Ishikawa (cell line): ENCODE measurements around the gene SORT1.

Experiments used
- CEBPB ChIP-seq: IDR thresholded peaks from 2 replicates; pipeline ENCODE4 v1.6.1; 2012
- CREB1 ChIP-seq: IDR thresholded peaks from 2 replicates; pipeline ENCODE4 v1.6.1; 2012; ENCODE audit warnings: low read depth
- EGR1 ChIP-seq: IDR thresholded peaks from 2 replicates; pipeline ENCODE4 v1.6.1; 2012
- EP300 ChIP-seq: IDR thresholded peaks from 2 replicates; pipeline ENCODE4 v1.6.1; 2012; ENCODE audit warnings: borderline replicate concordance
- FOXM1 ChIP-seq: IDR thresholded peaks from 2 replicates; pipeline ENCODE4 v1.6.1; 2012; ENCODE audit warnings: low read depth, borderline replicate concordance
- MAX ChIP-seq: IDR thresholded peaks from 2 replicates; pipeline ENCODE4 v1.6.1; 2012
- NFIC ChIP-seq: IDR thresholded peaks from 2 replicates; pipeline ENCODE4 v1.6.1; 2012
- RAD21 ChIP-seq: IDR thresholded peaks from 2 replicates; pipeline ENCODE4 v1.6.1; 2012; ENCODE audit warnings: low read depth
- REST ChIP-seq: IDR thresholded peaks from 2 replicates; pipeline ENCODE4 v1.6.1; 2012; ENCODE audit warnings: low read depth, mild to moderate bottlenecking
- TAF1 ChIP-seq: IDR thresholded peaks from 2 replicates; pipeline ENCODE4 v1.6.1; 2012; ENCODE audit warnings: low read depth, mild to moderate bottlenecking
- TCF12 ChIP-seq: IDR thresholded peaks from 2 replicates; pipeline ENCODE4 v1.6.1; 2012; ENCODE audit warnings: low read depth
- TEAD4 ChIP-seq: IDR thresholded peaks from 2 replicates; pipeline ENCODE4 v1.6.1; 2012
- USF1 ChIP-seq: IDR thresholded peaks from 2 replicates; pipeline ENCODE4 v1.6.1; 2012
- YY1 ChIP-seq: IDR thresholded peaks from 2 replicates; pipeline ENCODE4 v1.6.1; 2012; ENCODE audit warnings: low read depth
- ZBTB7A ChIP-seq: IDR thresholded peaks from 2 replicates; pipeline ENCODE4 v1.6.1; 2012; ENCODE audit warnings: low read depth

Gene SORT1

GRCh38 chr1:109269212-109269980 lies 128.3 kb downstream of the SORT1 start:
- TF ChIP-seq FOXM1 = no peak
- TF ChIP-seq TCF12 = no peak
- no peak for TF ChIP-seq TAF1
- TF ChIP-seq RAD21 = no peak
- no peak for TF ChIP-seq USF1
- no peak for TF ChIP-seq CEBPB
- no peak for TF ChIP-seq NFIC
- TF ChIP-seq EP300 = no peak
- TF ChIP-seq ZBTB7A = no peak
- no peak for TF ChIP-seq CREB1
- TF ChIP-seq TEAD4 = no peak
- TF ChIP-seq REST = no peak
- no peak for TF ChIP-seq EGR1

- no peak for TF ChIP-seq YY1
- TF ChIP-seq REST = no peak
- no peak for TF ChIP-seq USF1
- no peak for TF ChIP-seq NFIC
- no peak for TF ChIP-seq MAX
- TF ChIP-seq EP300 = no peak
- TF ChIP-seq CREB1 = no peak
- TF ChIP-seq TEAD4 = no peak
- TF ChIP-seq CEBPB = no peak
- no peak for TF ChIP-seq FOXM1
- no peak for TF ChIP-seq TAF1
- TF ChIP-seq ZBTB7A = no peak
- no peak for TF ChIP-seq RAD21
- no peak for TF ChIP-seq TCF12
- TF ChIP-seq EGR1 = no peak
Observed at GRCh38 chr1:109268431-109269211, 129.1 kb downstream of the SORT1 start.

GRCh38 chr1:109267743-109268300 lies 129.9 kb downstream of the SORT1 start:
- TF ChIP-seq CEBPB = no peak
- TF ChIP-seq NFIC = no peak

GRCh38 chr1:109266965-109267364 lies 130.8 kb downstream of the SORT1 start:
- TF ChIP-seq TAF1 = no peak
- TF ChIP-seq NFIC = no peak
- TF ChIP-seq TCF12 = no peak
- no peak for TF ChIP-seq TEAD4
- no peak for TF ChIP-seq MAX
- no peak for TF ChIP-seq FOXM1
- no peak for TF ChIP-seq EGR1
- no peak for TF ChIP-seq CEBPB
- no peak for TF ChIP-seq CREB1
- no peak for TF ChIP-seq ZBTB7A
- TF ChIP-seq USF1 = no peak
- no peak for TF ChIP-seq YY1
- no peak for TF ChIP-seq REST
- TF ChIP-seq RAD21 = no peak
- TF ChIP-seq EP300 = no peak
